K562 (cell line): Measurements from ENCODE around the gene SP6. TPM values are rescaled to one million over a fixed set of nuclear protein-coding genes. Genes with fewer than 3 reads are reported as not detected.

Experiments
- CBFA2T3 ChIP-seq: fragments of 450-650 bp; IDR thresholded peaks from 2 replicates; pipeline ENCODE4 v1.6.1; 2017
- EHMT2 ChIP-seq: fragments of 450-650 bp; IDR thresholded peaks from 2 replicates; pipeline ENCODE4 v1.6.1; 2018; ENCODE audit warnings: antibody characterized with exemption
- FOXK2 ChIP-seq, 2 experiments: fragments of 450-650 bp; IDR thresholded peaks in 1 of 2; conservative IDR thresholded peaks in 1 of 2; 2 replicates each; pipeline ENCODE4 v1.6.1; 2016; ENCODE audit warnings: low read depth in 2 of 2, mild to moderate bottlenecking in 1 of 2
- HEY1 ChIP-seq: fragments of 250-450 bp; sonication (Bioruptor Pico); IDR thresholded peaks from 2 replicates; pipeline ENCODE4 v1.5.0; 2020; ENCODE audit warnings: mild to moderate bottlenecking, moderate library complexity, borderline replicate concordance
- KDM5B ChIP-seq: fragments of 200-600 bp; sonication (generic); IDR thresholded peaks from 2 replicates; pipeline ENCODE4 v1.6.1; 2012; ENCODE audit warnings: low read depth, mild to moderate bottlenecking, moderate library complexity, low read length, control low read depth, inconsistent platforms; ENCODE audit not compliant: insufficient replicate concordance
- NCOR1 ChIP-seq: fragments of 450-650 bp; IDR thresholded peaks from 2 replicates; pipeline ENCODE4 v1.6.1; 2016; ENCODE audit warnings: mild to moderate bottlenecking, moderate library complexity
- NR2C2 ChIP-seq, 2 experiments: fragments of 200-800 bp in 1 of 2; sonication (Bioruptor generic) in 1 of 2; sonication (generic) in 1 of 2; formaldehyde crosslinking in 1 of 2; IDR thresholded peaks; 2 replicates each; pipeline versions ENCODE4 v1.6.1 to v1.8.0; 2016 to 2022; ENCODE audit warnings: mild to moderate bottlenecking in 1 of 2, missing compliant biosample characterization in 1 of 2, missing genetic modification characterization in 1 of 2, missing genetic modification reagents in 1 of 2
- ZNF165 ChIP-seq: fragments of 250-450 bp; sonication (Bioruptor Pico); IDR thresholded peaks from 2 replicates; pipeline ENCODE4 v1.4.0; 2020; ENCODE audit warnings: borderline replicate concordance
- ZNF217 ChIP-seq: sonication (generic); formaldehyde crosslinking; IDR thresholded peaks from 2 replicates; pipeline ENCODE4 v1.8.0; 2022; ENCODE audit warnings: mild to moderate bottlenecking, missing genetic modification reagents
- ZNF354B ChIP-seq: fragments of 250-450 bp; sonication (Bioruptor Pico); IDR thresholded peaks from 2 replicates; pipeline ENCODE4 v1.4.0; 2020
- ZNF507 ChIP-seq: conservative IDR thresholded peaks from 2 replicates; pipeline ENCODE4 v1.6.1; 2017; ENCODE audit warnings: missing genetic modification characterization, missing compliant biosample characterization
- ZNF589 ChIP-seq: fragments of 200-800 bp; sonication (Bioruptor generic); IDR thresholded peaks from 2 replicates; pipeline ENCODE4 v1.6.1; 2016; ENCODE audit warnings: low read depth, missing genetic modification characterization, missing compliant biosample characterization
- ZNF77 ChIP-seq: fragments of 250-450 bp; sonication (Bioruptor Pico); IDR thresholded peaks from 2 replicates; pipeline ENCODE4 v1.5.0; 2020
- polyA plus RNA-seq, 8 experiments: library from polyadenylated mRNA; depleted of rRNA in 4 of 8; stranded (reverse) in 5 of 8; unstranded in 3 of 8; fragments of >200 nt; fragmentation: Nextera tagmentation in 2 of 8; fragmentation: Illumina TruSeq in 1 of 8; extraction: Ambion mirVana in 2 of 8; extraction: Trizol in 1 of 8; gene quantifications; 2 replicates each; pipeline versions ENCODE4 v1.2.1 to v1.2.3, GENCODE V29; 2011 to 2014; ENCODE audit warnings: inconsistent platforms in 1 of 8, missing spikeins in 1 of 8
- total RNA-seq, 7 experiments: library from RNA; depleted of rRNA in 6 of 7; stranded (reverse); fragments of >200 nt in 6 of 7; fragmentation: Illumina TruSeq in 2 of 7; extraction: Trizol in 2 of 7; gene quantifications; 2 replicates each; pipeline versions ENCODE4 v1.2.1 to v1.2.3, GENCODE V29; 2011 to 2021; ENCODE audit warnings: low replicate concordance in 1 of 7
- TF ChIP-seq, protein P1 (sequence below): fragments of 450-650 bp; IDR thresholded peaks from 2 replicates; pipeline ENCODE4 v1.6.1; 2018; ENCODE audit not compliant: partially characterized antibody
- TF ChIP-seq, protein P2 (sequence below): IDR thresholded peaks from 2 replicates; pipeline ENCODE4 v1.6.1; 2014; ENCODE audit warnings: antibody characterized with exemption
- TF ChIP-seq, protein P3 (sequence below), 2 experiments: fragments of 450-650 bp; IDR thresholded peaks; 2 replicates each; pipeline ENCODE4 v1.6.1; 2018; ENCODE audit warnings: mild to moderate bottlenecking in 2 of 2, low read depth in 1 of 2; ENCODE audit not compliant: partially characterized antibody in 2 of 2
- TF ChIP-seq, protein P4 (sequence below): IDR thresholded peaks from 2 replicates; pipeline ENCODE4 v1.6.1; 2016; ENCODE audit warnings: missing genetic modification characterization, missing compliant biosample characterization

Gene SP6
- total and polyA plus RNA-seq, 9 of the 15 experiments (the other 6 are each of a cell fraction or from before 2014, with no cell fraction given) = 0.11 to 7.9 (median 2.2) TPM

DNA sequence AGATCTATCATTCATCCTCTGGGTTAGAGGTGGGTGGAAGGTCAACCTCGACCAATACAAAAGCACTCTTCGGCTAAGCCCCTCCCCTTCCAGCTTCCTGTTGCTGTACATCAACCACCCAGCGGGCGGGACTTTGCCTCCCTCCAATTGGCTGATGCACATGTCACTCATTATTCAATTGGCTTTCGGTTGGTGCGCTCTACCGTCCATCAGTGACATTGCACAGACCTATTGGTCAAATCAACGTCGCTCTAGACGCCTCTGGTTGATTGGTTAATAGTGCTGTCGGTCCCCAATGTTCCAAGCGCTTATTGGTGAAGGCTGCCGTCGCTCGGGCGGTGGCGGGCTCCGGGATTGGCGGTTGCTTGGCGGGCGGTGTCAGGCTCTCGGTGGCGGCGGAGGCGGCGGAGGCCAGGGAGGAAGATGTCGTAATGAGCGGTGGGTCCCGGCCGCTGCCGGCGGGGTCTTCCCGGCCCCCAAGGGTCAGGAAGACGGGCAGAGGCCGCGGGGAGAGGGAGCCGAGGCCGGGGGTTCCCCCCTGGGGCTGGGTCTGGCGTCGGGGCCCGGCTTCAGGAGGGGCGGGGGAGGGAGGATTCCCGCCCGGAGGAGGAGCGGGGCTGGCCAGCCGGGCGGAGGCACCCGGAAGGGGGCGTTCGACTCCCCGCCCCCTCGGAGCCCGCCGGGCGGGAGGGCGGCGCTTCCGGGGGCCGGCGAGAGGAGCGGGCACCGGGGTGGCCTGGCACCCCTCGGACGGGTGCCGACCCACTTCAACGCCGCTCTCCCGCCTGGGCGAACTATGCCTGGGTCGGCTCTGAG, 45.1 kb upstream of the SP6 start, which contains the start of gene SP2 (continued):
- TF ChIP-seq, protein P1, sequence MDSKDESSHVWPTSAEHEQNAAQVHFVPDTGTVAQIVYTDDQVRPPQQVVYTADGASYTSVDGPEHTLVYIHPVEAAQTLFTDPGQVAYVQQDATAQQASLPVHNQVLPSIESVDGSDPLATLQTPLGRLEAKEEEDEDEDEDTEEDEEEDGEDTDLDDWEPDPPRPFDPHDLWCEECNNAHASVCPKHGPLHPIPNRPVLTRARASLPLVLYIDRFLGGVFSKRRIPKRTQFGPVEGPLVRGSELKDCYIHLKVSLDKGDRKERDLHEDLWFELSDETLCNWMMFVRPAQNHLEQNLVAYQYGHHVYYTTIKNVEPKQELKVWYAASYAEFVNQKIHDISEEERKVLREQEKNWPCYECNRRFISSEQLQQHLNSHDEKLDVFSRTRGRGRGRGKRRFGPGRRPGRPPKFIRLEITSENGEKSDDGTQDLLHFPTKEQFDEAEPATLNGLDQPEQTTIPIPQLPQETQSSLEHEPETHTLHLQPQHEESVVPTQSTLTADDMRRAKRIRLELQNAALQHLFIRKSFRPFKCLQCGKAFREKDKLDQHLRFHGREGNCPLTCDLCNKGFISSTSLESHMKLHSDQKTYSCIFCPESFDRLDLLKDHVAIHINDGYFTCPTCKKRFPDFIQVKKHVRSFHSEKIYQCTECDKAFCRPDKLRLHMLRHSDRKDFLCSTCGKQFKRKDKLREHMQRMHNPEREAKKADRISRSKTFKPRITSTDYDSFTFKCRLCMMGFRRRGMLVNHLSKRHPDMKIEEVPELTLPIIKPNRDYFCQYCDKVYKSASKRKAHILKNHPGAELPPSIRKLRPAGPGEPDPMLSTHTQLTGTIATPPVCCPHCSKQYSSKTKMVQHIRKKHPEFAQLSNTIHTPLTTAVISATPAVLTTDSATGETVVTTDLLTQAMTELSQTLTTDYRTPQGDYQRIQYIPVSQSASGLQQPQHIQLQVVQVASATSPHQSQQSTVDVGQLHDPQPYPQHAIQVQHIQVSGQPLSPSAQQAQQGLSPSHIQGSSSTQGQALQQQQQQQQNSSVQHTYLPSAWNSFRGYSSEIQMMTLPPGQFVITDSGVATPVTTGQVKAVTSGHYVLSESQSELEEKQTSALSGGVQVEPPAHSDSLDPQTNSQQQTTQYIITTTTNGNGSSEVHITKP = no peak
- no peak for TF ChIP-seq HEY1 (CRISPR knock-in tag)
- TF ChIP-seq ZNF589 = no peak
- TF ChIP-seq CBFA2T3 = no peak
- TF ChIP-seq ZNF354B (CRISPR knock-in tag) = no peak
- TF ChIP-seq, protein P2, sequence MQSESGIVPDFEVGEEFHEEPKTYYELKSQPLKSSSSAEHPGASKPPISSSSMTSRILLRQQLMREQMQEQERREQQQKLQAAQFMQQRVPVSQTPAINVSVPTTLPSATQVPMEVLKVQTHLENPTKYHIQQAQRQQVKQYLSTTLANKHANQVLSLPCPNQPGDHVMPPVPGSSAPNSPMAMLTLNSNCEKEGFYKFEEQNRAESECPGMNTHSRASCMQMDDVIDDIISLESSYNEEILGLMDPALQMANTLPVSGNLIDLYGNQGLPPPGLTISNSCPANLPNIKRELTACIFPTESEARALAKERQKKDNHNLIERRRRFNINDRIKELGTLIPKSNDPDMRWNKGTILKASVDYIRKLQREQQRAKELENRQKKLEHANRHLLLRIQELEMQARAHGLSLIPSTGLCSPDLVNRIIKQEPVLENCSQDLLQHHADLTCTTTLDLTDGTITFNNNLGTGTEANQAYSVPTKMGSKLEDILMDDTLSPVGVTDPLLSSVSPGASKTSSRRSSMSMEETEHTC = no peak
- no peak for TF ChIP-seq EHMT2
- peak; percentile 98 to 99 for TF ChIP-seq FOXK2 (conservative IDR thresholded peaks at IDR 0.05 in 1 of 2, IDR thresholded peaks at IDR 0.05 in 1 of 2; ENCODE audit: low read depth in 2 of 2)
- no peak for TF ChIP-seq NCOR1
- TF ChIP-seq KDM5B = peak; percentile 72
- TF ChIP-seq NR2C2 (CRISPR knock-in tag; IDR thresholded peaks at IDR 0.05) = peak; percentile 96
- TF ChIP-seq NR2C2 (tag; IDR thresholded peaks at IDR 0.05) = peak; percentile 99
- no peak for TF ChIP-seq ZNF507 (tag)
- TF ChIP-seq, protein P3, sequence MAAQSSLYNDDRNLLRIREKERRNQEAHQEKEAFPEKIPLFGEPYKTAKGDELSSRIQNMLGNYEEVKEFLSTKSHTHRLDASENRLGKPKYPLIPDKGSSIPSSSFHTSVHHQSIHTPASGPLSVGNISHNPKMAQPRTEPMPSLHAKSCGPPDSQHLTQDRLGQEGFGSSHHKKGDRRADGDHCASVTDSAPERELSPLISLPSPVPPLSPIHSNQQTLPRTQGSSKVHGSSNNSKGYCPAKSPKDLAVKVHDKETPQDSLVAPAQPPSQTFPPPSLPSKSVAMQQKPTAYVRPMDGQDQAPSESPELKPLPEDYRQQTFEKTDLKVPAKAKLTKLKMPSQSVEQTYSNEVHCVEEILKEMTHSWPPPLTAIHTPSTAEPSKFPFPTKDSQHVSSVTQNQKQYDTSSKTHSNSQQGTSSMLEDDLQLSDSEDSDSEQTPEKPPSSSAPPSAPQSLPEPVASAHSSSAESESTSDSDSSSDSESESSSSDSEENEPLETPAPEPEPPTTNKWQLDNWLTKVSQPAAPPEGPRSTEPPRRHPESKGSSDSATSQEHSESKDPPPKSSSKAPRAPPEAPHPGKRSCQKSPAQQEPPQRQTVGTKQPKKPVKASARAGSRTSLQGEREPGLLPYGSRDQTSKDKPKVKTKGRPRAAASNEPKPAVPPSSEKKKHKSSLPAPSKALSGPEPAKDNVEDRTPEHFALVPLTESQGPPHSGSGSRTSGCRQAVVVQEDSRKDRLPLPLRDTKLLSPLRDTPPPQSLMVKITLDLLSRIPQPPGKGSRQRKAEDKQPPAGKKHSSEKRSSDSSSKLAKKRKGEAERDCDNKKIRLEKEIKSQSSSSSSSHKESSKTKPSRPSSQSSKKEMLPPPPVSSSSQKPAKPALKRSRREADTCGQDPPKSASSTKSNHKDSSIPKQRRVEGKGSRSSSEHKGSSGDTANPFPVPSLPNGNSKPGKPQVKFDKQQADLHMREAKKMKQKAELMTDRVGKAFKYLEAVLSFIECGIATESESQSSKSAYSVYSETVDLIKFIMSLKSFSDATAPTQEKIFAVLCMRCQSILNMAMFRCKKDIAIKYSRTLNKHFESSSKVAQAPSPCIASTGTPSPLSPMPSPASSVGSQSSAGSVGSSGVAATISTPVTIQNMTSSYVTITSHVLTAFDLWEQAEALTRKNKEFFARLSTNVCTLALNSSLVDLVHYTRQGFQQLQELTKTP (IDR thresholded peaks at IDR 0.05; ENCODE audit: low read depth in 1 of 2, partially characterized antibody in 2 of 2) = no peak
- TF ChIP-seq ZNF165 (CRISPR knock-in tag) = no peak
- TF ChIP-seq, protein P4, sequence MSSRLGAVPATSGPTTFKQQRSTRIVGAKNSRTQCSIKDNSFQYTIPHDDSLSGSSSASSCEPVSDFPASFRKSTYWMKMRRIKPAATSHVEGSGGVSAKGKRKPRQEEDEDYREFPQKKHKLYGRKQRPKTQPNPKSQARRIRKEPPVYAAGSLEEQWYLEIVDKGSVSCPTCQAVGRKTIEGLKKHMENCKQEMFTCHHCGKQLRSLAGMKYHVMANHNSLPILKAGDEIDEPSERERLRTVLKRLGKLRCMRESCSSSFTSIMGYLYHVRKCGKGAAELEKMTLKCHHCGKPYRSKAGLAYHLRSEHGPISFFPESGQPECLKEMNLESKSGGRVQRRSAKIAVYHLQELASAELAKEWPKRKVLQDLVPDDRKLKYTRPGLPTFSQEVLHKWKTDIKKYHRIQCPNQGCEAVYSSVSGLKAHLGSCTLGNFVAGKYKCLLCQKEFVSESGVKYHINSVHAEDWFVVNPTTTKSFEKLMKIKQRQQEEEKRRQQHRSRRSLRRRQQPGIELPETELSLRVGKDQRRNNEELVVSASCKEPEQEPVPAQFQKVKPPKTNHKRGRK (tag) = no peak
- TF ChIP-seq ZNF217 (CRISPR knock-in tag) = no peak
- no peak for TF ChIP-seq ZNF77
